LNCAP (cell line): ENCODE measurements around the gene FER.

Experiments used
- CTCF ChIP-seq: fragments of 450-650 bp; IDR thresholded peaks from 2 replicates; pipeline ENCODE4 v1.5.1; 2017; ENCODE audit warnings: mild to moderate bottlenecking

FER gene

GRCh38 chr5:109231331-109231730, 483.6 kb downstream of the FER start:
- no peak for TF ChIP-seq CTCF

- no peak for TF ChIP-seq CTCF
Measured at GRCh38 chr5:109234381-109234780, 486.7 kb downstream of the FER start.

- no peak for TF ChIP-seq CTCF
Measured at GRCh38 chr5:109239456-109239855, 491.8 kb downstream of the FER start.

- TF ChIP-seq CTCF, result no peak
Measured at GRCh38 chr5:109242518-109242917, 494.8 kb downstream of the FER start.

GRCh38 chr5:109246395-109246794, 498.7 kb downstream of the FER start:
- no peak for TF ChIP-seq CTCF
